Mesenchymal stem cell (in vitro differentiated cells and primary cell): ENCODE measurements around the gene CHRNB1.

Experiments
- DNase-seq: peaks from one replicate; pipeline ENCODE4 v3.0.0-alpha.2; 2013
- H2AFZ ChIP-seq: one replicate; pipeline ENCODE4 v1.6.1; 2013; ENCODE audit warnings: low read depth, mild to moderate bottlenecking, control low read depth, inconsistent platforms, low read length, moderate library complexity
- H2AK5ac ChIP-seq: 2 replicates; pipeline ENCODE4 v1.6.1; 2013; ENCODE audit warnings: low read length, moderate library complexity, mild to moderate bottlenecking, inconsistent platforms; ENCODE audit not compliant: severe bottlenecking
- H2BK120ac ChIP-seq: one replicate; pipeline ENCODE4 v1.6.1; 2013; ENCODE audit warnings: low read depth, mild to moderate bottlenecking, inconsistent platforms, low read length, moderate library complexity
- H2BK12ac ChIP-seq, 2 experiments: one replicate each; pipeline ENCODE4 v1.6.1; 2013; ENCODE audit warnings: inconsistent platforms in 2 of 2, low read length in 2 of 2, mild to moderate bottlenecking in 2 of 2, moderate library complexity in 2 of 2, control low read depth in 1 of 2
- H2BK15ac ChIP-seq: one replicate; pipeline ENCODE4 v1.6.1; 2013; ENCODE audit warnings: mild to moderate bottlenecking, low read depth, inconsistent platforms; ENCODE audit not compliant: poor library complexity, severe bottlenecking
- H2BK5ac ChIP-seq: 2 replicates; pipeline ENCODE4 v1.6.1; 2013; ENCODE audit warnings: low read depth, mild to moderate bottlenecking, low read length, control low read depth, inconsistent platforms; ENCODE audit not compliant: poor library complexity, severe bottlenecking
- H3K14ac ChIP-seq, 2 experiments: one replicate each; pipeline ENCODE4 v1.6.1; 2013; ENCODE audit warnings: inconsistent platforms in 2 of 2, low read length in 2 of 2, control low read depth in 1 of 2, mild to moderate bottlenecking in 1 of 2, moderate library complexity in 1 of 2
- H3K18ac ChIP-seq, 2 experiments: one replicate each; pipeline ENCODE4 v1.6.1; 2013; ENCODE audit warnings: inconsistent platforms in 2 of 2, low read length in 2 of 2, control low read depth in 1 of 2, low read depth in 1 of 2, mild to moderate bottlenecking in 1 of 2
- H3K23ac ChIP-seq, 2 experiments: one replicate each; pipeline ENCODE4 v1.6.1; 2013; ENCODE audit warnings: inconsistent platforms in 2 of 2, low read length in 2 of 2, mild to moderate bottlenecking in 2 of 2, moderate library complexity in 2 of 2, control low read depth in 1 of 2
- H3K27ac ChIP-seq: 2 replicates; pipeline ENCODE4 v1.5.1; 2013; ENCODE audit warnings: mild to moderate bottlenecking, moderate library complexity, low read length, control low read depth, inconsistent platforms; ENCODE audit not compliant: poor library complexity, severe bottlenecking
- H3K27me3 ChIP-seq, 2 experiments: 2 replicates each; pipeline versions ENCODE4 v1.6.1 to v1.7.0; 2013; ENCODE audit warnings: low read length in 2 of 2, mild to moderate bottlenecking in 2 of 2, moderate library complexity in 2 of 2, control low read depth in 1 of 2, inconsistent platforms in 1 of 2; ENCODE audit not compliant: control insufficient read depth in 1 of 2, insufficient read depth in 1 of 2
- H3K36me3 ChIP-seq, 2 experiments: 2 replicates each; pipeline versions ENCODE4 v1.6.1 to v1.7.0; 2013; ENCODE audit warnings: low read length in 2 of 2, control low read depth in 1 of 2, inconsistent platforms in 1 of 2, low read depth in 1 of 2, mild to moderate bottlenecking in 1 of 2; ENCODE audit not compliant: insufficient read depth in 2 of 2, control insufficient read depth in 1 of 2
- H3K4ac ChIP-seq, 2 experiments: one replicate each; pipeline ENCODE4 v1.6.1; 2013; ENCODE audit warnings: inconsistent platforms in 2 of 2, low read length in 2 of 2, mild to moderate bottlenecking in 2 of 2, moderate library complexity in 2 of 2, control low read depth in 1 of 2, low read depth in 1 of 2
- H3K4me1 ChIP-seq: 2 replicates; pipeline ENCODE4 v1.6.1; 2013; ENCODE audit warnings: low read depth, low read length, control low read depth; ENCODE audit not compliant: control insufficient read depth, insufficient read depth
- H3K4me2 ChIP-seq: 2 replicates; pipeline ENCODE4 v1.6.1; 2013; ENCODE audit warnings: low read length, mild to moderate bottlenecking, inconsistent platforms; ENCODE audit not compliant: poor library complexity, severe bottlenecking
- H3K4me3 ChIP-seq, 2 experiments: 2 replicates each; pipeline versions ENCODE4 v1.5.1 to v1.7.0; 2013; ENCODE audit warnings: low read length in 2 of 2, mild to moderate bottlenecking in 2 of 2, control low read depth in 1 of 2, low read depth in 1 of 2; ENCODE audit not compliant: insufficient read depth in 1 of 2
- H3K79me1 ChIP-seq: replicated peaks from 2 replicates; pipeline ENCODE4 v1.6.1; 2013; ENCODE audit warnings: mild to moderate bottlenecking, control low read depth, low read length, inconsistent platforms; ENCODE audit not compliant: poor library complexity, severe bottlenecking
- H3K9ac ChIP-seq: 2 replicates; pipeline ENCODE4 v1.7.0; 2013; ENCODE audit warnings: mild to moderate bottlenecking, low read length, moderate library complexity
- H3K9me3 ChIP-seq: 2 replicates; pipeline ENCODE4 v1.7.0; 2013; ENCODE audit warnings: mild to moderate bottlenecking, low read length; ENCODE audit not compliant: control insufficient read depth
- H4K8ac ChIP-seq: one replicate; pipeline ENCODE4 v1.6.1; 2013; ENCODE audit warnings: inconsistent platforms, mild to moderate bottlenecking, low read length, moderate library complexity
- H4K91ac ChIP-seq: one replicate; pipeline ENCODE4 v1.6.1; 2013; ENCODE audit warnings: mild to moderate bottlenecking, low read length, inconsistent platforms
- WGBS: methylation state at CpG from one replicate; pipeline ENCODE4 v1.1.7; 2013; ENCODE audit warnings: mixed read lengths; 5-methylcytosine and 5-hydroxymethylcytosine counted together

Gene CHRNB1

GRCh38 chr17:7435676-7436555, 8.9 kb upstream of the CHRNB1 start:
- peak; percentile 48 for DNase-seq
- H3K9me3 ChIP-seq, result no peaks in the 10 kb centered on the region
- H2AFZ ChIP-seq, result peak overlapping the region; percentile 72
- 10% methylated on average over 49 of the region's 49 CpGs for WGBS
- no peak overlapping the region for H3K23ac ChIP-seq
- peaks cover 23 to 35% of the 10 kb centered on the region in 2 experiments for H3K27me3 ChIP-seq
- no peak overlapping the region for H3K14ac ChIP-seq
- peaks cover 46% of the 10 kb centered on the region for H3K4me1 ChIP-seq
- peak overlapping the region in 1 of 2 experiments; percentile 6 for H3K18ac ChIP-seq
- no peaks in the 10 kb centered on the region for H3K36me3 ChIP-seq
- peak overlapping the region; percentile 60 to 70 for H3K4me3 ChIP-seq
- no peak overlapping the region for H2BK120ac ChIP-seq
- peak overlapping the region; percentile 24 for H3K27ac ChIP-seq
- peak overlapping the region; percentile 51 for H3K9ac ChIP-seq
- H2BK15ac ChIP-seq, result no peak overlapping the region
- peak overlapping the region in 1 of 2 experiments; percentile 57 for H3K4ac ChIP-seq
- no peak overlapping the region for H2BK5ac ChIP-seq
- no peak overlapping the region for H2AK5ac ChIP-seq
- H2BK12ac ChIP-seq, result no peak overlapping the region
- H4K91ac ChIP-seq, result no peak overlapping the region
- H3K4me2 ChIP-seq, result peak overlapping the region; percentile 79
- H3K79me1 ChIP-seq, result peaks cover 10% of the 10 kb centered on the region
- peak overlapping the region; percentile 73 for H4K8ac ChIP-seq

GRCh38 chr17:7436556-7437368, 8.1 kb upstream of the CHRNB1 start:
- H3K18ac ChIP-seq, result no peak overlapping the region
- no peak overlapping the region for H3K14ac ChIP-seq
- no peak overlapping the region for H3K23ac ChIP-seq
- peak; percentile 73 for DNase-seq
- 6% methylated on average over 87 of the region's 92 CpGs for WGBS
- no peak overlapping the region for H2BK5ac ChIP-seq
- no peaks in the 10 kb centered on the region for H3K9me3 ChIP-seq
- no peak overlapping the region for H3K27ac ChIP-seq
- no peak overlapping the region for H2BK120ac ChIP-seq
- peaks cover 30 to 41% of the 10 kb centered on the region in 2 experiments for H3K27me3 ChIP-seq
- peaks cover 10% of the 10 kb centered on the region for H3K79me1 ChIP-seq
- no peak overlapping the region for H2AK5ac ChIP-seq
- peaks cover 46% of the 10 kb centered on the region for H3K4me1 ChIP-seq
- H3K9ac ChIP-seq, result no peak overlapping the region
- peak overlapping the region; percentile 79 for H3K4me2 ChIP-seq
- no peaks in the 10 kb centered on the region for H3K36me3 ChIP-seq
- peak overlapping the region in 1 of 2 experiments; percentile 52 for H3K4ac ChIP-seq
- no peak overlapping the region for H2AFZ ChIP-seq
- no peak overlapping the region for H2BK12ac ChIP-seq
- H4K91ac ChIP-seq, result no peak overlapping the region
- H2BK15ac ChIP-seq, result no peak overlapping the region
- peak overlapping the region; percentile 52 to 70 for H3K4me3 ChIP-seq
- H4K8ac ChIP-seq, result peak overlapping the region; percentile 47

GRCh38 chr17:7437369-7437863, 7.4 kb upstream of the CHRNB1 start:
- Histone ChIP-seq H3K18ac (no peak overlapping the region), H3K9ac (no peak overlapping the region), H4K91ac (no peak overlapping the region), H2AFZ (no peak overlapping the region), H2AK5ac (no peak overlapping the region), H3K23ac (no peak overlapping the region), H3K4me1 (peaks cover 46% of the 10 kb centered on the region), H3K9me3 (no peaks in the 10 kb centered on the region), H3K4ac (no peak overlapping the region), H2BK120ac (no peak overlapping the region), H2BK5ac (no peak overlapping the region), H3K4me2 (peak overlapping the region; percentile 79), H2BK12ac (no peak overlapping the region), H3K36me3 (no peaks in the 10 kb centered on the region), H3K27ac (no peak overlapping the region), H3K79me1 (peaks cover 10% of the 10 kb centered on the region), H3K4me3 (peak overlapping the region; percentile 34 to 47), H4K8ac (no peak overlapping the region), H3K14ac (no peak overlapping the region), H3K27me3 (peaks cover 33 to 42% of the 10 kb centered on the region in 2 experiments), H2BK15ac (peak overlapping the region; percentile 75)
- 14% methylated on average over 23 of the region's 31 CpGs for WGBS
- no peak for DNase-seq
